LNCAP (cell line): Measurements from ENCODE around the gene GMDS.

ENCODE experiments used
- TF ChIP-seq, protein P1 (sequence below): fragments of 450-650 bp; IDR thresholded peaks from 2 replicates; pipeline ENCODE4 v1.5.1; 2017; ENCODE audit warnings: mild to moderate bottlenecking

The GMDS gene

DNA sequence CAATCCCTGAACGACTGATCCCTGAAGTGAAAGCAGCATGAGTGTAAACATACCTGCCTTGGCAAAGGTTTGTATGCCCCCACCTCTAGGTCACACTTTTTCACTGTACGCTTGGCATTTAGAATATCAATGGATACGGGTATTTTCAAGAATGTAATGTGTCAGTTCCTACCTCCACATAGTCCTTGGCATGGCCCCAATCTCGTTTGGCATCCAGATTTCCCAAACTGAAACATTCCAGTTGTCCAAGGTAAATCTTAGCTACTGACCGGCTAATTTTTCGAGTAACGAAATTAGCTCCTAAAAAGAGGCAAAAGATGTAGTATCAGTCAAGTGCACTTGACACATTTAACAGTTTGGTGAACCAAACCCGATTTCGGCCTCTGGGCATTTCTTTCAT is 315.5 kb downstream of the GMDS start:
- TF ChIP-seq, protein P1, sequence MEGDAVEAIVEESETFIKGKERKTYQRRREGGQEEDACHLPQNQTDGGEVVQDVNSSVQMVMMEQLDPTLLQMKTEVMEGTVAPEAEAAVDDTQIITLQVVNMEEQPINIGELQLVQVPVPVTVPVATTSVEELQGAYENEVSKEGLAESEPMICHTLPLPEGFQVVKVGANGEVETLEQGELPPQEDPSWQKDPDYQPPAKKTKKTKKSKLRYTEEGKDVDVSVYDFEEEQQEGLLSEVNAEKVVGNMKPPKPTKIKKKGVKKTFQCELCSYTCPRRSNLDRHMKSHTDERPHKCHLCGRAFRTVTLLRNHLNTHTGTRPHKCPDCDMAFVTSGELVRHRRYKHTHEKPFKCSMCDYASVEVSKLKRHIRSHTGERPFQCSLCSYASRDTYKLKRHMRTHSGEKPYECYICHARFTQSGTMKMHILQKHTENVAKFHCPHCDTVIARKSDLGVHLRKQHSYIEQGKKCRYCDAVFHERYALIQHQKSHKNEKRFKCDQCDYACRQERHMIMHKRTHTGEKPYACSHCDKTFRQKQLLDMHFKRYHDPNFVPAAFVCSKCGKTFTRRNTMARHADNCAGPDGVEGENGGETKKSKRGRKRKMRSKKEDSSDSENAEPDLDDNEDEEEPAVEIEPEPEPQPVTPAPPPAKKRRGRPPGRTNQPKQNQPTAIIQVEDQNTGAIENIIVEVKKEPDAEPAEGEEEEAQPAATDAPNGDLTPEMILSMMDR, result no peak

GRCh38 chr6:1925743-1926430 is 319.5 kb downstream of the GMDS start:
- TF ChIP-seq, protein P1, result no peak

GRCh38 chr6:1923449-1923848 is 322.0 kb downstream of the GMDS start:
- TF ChIP-seq, protein P1, result no peak

DNA sequence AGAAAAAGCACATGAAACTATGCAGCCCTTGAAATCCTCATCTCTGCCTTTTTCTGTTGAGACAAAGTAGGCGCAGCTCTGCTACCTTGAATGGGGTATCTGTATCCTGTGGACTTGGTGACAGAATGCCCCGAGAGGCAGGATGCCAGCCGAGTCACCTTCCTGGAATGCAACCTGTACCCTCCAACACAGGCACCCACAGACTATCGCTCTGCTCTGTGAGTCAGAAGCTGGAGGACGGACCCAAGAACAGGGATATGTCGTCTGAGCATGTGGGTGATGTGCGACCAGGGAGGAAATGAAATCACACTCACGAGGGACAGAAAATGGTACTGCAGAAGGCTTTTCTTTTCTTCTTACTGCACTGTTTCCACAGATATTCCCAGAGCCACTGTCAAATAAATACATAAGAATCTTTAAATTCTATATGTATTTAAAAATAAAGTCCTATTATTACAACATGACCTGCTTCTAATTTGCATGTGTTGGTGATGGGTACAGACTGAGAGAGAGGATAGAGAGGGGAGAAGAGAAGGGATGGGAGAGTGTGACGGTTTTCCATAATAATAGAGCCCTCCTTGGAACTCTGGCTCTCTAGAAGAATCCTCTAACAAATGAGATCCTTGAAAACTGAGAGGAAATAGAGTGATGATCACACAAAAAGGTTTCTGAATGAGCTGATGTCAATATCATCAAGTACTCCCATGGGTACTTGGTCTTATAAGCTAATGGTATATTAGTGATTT is 327.6 kb downstream of the GMDS start:
- TF ChIP-seq, protein P1, result no peak

DNA sequence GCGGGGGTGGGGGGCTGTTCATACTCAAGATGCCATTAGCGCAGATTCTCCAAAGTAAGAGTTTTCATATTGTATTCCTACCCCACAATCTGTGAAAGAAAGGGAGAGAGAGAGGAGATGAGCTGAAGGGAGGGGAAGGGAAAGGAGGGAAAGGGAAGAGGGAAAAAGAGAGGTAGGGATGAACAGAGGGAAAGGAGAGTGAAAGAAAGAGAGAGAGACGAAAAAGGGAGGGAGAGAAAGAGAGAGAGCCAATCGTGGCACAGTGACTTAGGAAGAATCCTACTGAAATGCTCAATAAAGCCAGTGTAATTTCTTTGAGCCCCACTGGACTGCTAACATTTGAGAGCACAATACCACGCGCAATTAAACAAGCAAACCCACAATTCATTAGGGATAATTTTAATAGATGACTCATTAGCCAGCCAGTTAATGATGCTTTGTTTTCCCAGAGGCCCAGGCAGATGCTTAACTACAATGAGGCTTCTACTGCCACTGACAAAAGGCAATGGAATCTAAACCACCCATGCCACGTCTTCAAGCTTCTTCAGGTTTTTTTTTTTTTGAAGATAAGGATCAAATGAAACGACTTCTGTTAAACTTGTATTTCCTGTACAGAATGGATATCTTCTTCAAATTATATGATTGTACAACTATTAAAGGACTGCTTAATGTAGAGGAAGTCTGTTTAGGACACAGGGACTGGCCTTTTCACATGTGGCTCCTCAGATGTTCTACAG is 328.9 kb downstream of the GMDS start:
- TF ChIP-seq, protein P1, result no peak

DNA sequence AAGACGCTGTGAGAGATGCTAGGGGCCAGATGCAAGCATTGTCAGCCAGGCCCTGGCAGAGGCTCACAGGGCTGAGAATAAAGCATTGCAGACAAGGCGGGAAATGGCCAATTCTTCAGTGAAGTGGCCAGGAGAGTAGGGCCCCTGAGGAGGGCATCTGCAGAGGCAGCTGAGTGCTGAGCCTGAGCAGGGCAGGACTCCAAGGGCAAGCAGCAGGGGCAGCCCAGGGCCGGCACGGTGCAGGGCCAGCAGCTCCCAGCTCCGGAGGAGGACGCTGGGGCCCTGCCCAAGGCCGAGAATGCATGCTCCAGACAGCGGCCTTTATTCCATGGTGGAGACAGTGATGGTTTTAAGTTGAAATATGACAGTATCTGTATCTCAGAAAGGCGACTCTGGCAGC is 330.2 kb downstream of the GMDS start:
- TF ChIP-seq, protein P1, result no peak

DNA sequence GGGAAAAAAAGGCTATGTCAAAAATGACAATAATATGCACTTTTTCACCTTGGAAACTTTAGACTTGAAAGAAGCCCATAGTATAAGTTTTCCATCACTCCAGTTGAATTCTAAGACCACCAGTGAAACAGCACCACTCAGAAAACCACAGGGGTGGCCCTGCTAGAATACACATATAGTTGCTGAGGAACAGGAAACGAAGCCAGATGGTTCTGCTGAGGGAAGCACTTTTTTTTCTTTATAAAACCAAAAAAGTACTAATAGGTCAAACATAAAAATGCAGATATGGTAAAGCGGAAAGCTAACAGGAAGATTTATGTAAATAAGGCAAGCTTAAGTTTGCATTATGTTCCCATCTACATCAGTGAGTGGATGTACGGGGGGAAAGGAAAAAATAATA is 331.8 kb downstream of the GMDS start:
- TF ChIP-seq, protein P1, result no peak
